Measurements from ENCODE around the gene DGKB. TPM values are rescaled to one million over a fixed set of nuclear protein-coding genes. Genes with fewer than 3 reads are reported as not detected.

The DGKB gene
- total and polyA plus RNA-seq, 8 donors: 0.16 to 1.3 (median 0.40) TPM

DNA sequence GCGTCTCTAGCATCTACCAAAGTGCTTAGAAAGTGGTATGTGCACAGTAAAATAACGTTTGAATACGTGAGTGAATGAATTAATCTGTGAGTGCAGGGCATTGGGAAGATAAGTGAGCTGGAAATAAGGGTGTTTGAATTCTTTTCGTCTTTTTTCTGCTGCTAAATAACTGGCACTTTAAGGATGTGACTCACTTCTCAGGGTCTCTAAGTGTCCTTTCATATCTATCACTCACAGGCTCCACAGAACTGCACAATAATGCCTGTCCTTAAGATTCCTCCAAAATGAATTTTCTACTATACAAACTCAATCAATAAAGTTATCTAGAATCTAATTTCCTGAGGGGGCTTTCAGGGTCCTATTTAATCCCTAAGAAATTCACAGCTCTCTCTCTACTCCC lies 3.2 kb upstream of the DGKB start:
- FAIRE-seq: no peak
- no peak for TF ChIP-seq CTCF (IDR thresholded peaks at IDR 0.05)
- WGBS, 2 donors: 60 to 63% methylated on average over 4 of the region's 4 CpGs
- H3K27me3 ChIP-seq: peaks cover 0 to 4% (median 0%) of the 10 kb centered on the region in 4 donors
- H3K9me3 ChIP-seq: peaks cover 0 to 5% (median 0%) of the 10 kb centered on the region in 4 donors
- no peak for DNase-seq
- no peak for ATAC-seq
- H3K4me3 ChIP-seq: no peak overlapping the region
- H3K27ac ChIP-seq: no peak overlapping the region
- intact Hi-C loops (cut with DNase I): no loop called here
- no peaks in the 10 kb centered on the region for H3K4me1 ChIP-seq
- H3K36me3 ChIP-seq: no peaks in the 10 kb centered on the region

- Histone ChIP-seq H3K27ac (no peak overlapping the region), H3K4me1 (no peaks in the 10 kb centered on the region), H3K4me3 (no peak overlapping the region), H3K27me3 (peaks cover 0 to 4% (median 0%) of the 10 kb centered on the region in 4 donors), H3K36me3 (no peaks in the 10 kb centered on the region), H3K9me3 (no peaks in the 10 kb centered on the region)
- DNase-seq (no peak), FAIRE-seq (no peak), ATAC-seq (no peak)
- WGBS, 2 donors: 83 to 87% methylated on average over 4 of the region's 4 CpGs
- TF ChIP-seq CTCF (IDR thresholded peaks at IDR 0.05): no peak
- intact Hi-C loops (cut with DNase I): no loop called here
Observed at GRCh38 chr7:14900051-14900450, 2.5 kb downstream of the DGKB start.

GRCh38 chr7:14899030-14899429 lies 3.5 kb downstream of the DGKB start:
- ATAC-seq (no peak), FAIRE-seq (no peak), DNase-seq (no peak)
- H3K27me3 ChIP-seq: peaks cover 0 to 4% (median 0%) of the 10 kb centered on the region in 4 donors
- H3K36me3 ChIP-seq: no peaks in the 10 kb centered on the region
- H3K9me3 ChIP-seq: no peaks in the 10 kb centered on the region
- no peaks in the 10 kb centered on the region for H3K4me1 ChIP-seq
- no peak overlapping the region for H3K4me3 ChIP-seq
- no peak overlapping the region for H3K27ac ChIP-seq
- TF ChIP-seq CTCF (IDR thresholded peaks at IDR 0.05): no peak
- intact Hi-C loops (cut with DNase I): no loop called here
- 52 to 63% methylated on average over 3 of the region's 3 CpGs for WGBS, 2 donors

- FAIRE-seq (peak; percentile 39), ATAC-seq (no peak), DNase-seq (no peak)
- no peaks in the 10 kb centered on the region for H3K9me3 ChIP-seq
- H3K36me3 ChIP-seq: no peaks in the 10 kb centered on the region
- no peaks in the 10 kb centered on the region for H3K27me3 ChIP-seq
- intact Hi-C loops (cut with DNase I): no loop called here
- H3K4me3 ChIP-seq: no peak overlapping the region
- TF ChIP-seq CTCF (IDR thresholded peaks at IDR 0.05): no peak
- H3K4me1 ChIP-seq: no peaks in the 10 kb centered on the region
- H3K27ac ChIP-seq: no peak overlapping the region
- 88 to 95% methylated on average over 2 of the region's 2 CpGs for WGBS, 2 donors
Observed at GRCh38 chr7:14896461-14896860, 6.1 kb downstream of the DGKB start.

- no peaks in the 10 kb centered on the region for H3K4me1 ChIP-seq
- FAIRE-seq: no peak
- H3K27ac ChIP-seq: no peak overlapping the region
- no peaks in the 10 kb centered on the region for H3K27me3 ChIP-seq
- H3K4me3 ChIP-seq: no peak overlapping the region
- DNase-seq: no peak
- no peaks in the 10 kb centered on the region for H3K36me3 ChIP-seq
- no peak for TF ChIP-seq CTCF (IDR thresholded peaks at IDR 0.05)
- no peak for ATAC-seq
- intact Hi-C loops (cut with DNase I): no loop called here
- no peaks in the 10 kb centered on the region for H3K9me3 ChIP-seq
Observed at GRCh38 chr7:14894826-14895225, 7.7 kb downstream of the DGKB start.
